Peyer's patch (tissue), 4 donors: Measurements from ENCODE around the gene SAMD10. TPM values are rescaled to one million over a fixed set of nuclear protein-coding genes. Genes with fewer than 3 reads are reported as not detected.

Experiments used
- DNase-seq, 3 donors: peaks; one replicate each; pipeline ENCODE4 v3.0.0-alpha.2; 2017 to 2019
- H3K27ac ChIP-seq, 4 donors: fragments of 200-600 bp; sonication (generic); one replicate each; pipeline ENCODE4 v1.5.1; 2016 to 2019
- H3K27me3 ChIP-seq, 2 donors: fragments of 200-600 bp; sonication (generic); one replicate each; pipeline ENCODE4 v1.5.1; 2019
- H3K36me3 ChIP-seq, 3 donors: fragments of 200-600 bp; sonication (generic); one replicate each; pipeline ENCODE4 v1.5.1; 2016 to 2019
- H3K4me1 ChIP-seq, 4 donors: fragments of 200-600 bp; sonication (generic); one replicate each; pipeline ENCODE4 v1.5.1; 2016 to 2019
- H3K4me3 ChIP-seq, 4 donors: fragments of 200-600 bp; sonication (generic); 1 replicate in 3 of 4; 2 replicates in 1 of 4; pipeline ENCODE4 v1.5.1; 2016 to 2019; ENCODE audit warnings: mild to moderate bottlenecking in 1 of 4
- H3K9me3 ChIP-seq, 4 donors: fragments of 200-600 bp; sonication (generic); one replicate each; pipeline ENCODE4 v1.5.1; 2016 to 2019; ENCODE audit warnings: mild to moderate bottlenecking in 1 of 4
- CTCF ChIP-seq, 6 experiments: fragments of 450-650 bp in 4 of 6; fragments of 200-600 bp in 2 of 6; sonication (generic) in 1 of 6; IDR thresholded peaks; one replicate each; pipeline ENCODE4 v1.5.1; 2017 to 2019; ENCODE audit warnings: antibody characterized with exemption in 6 of 6, mild to moderate bottlenecking in 3 of 6, moderate library complexity in 1 of 6
- POLR2A ChIP-seq, 2 donors: fragments of 450-650 bp; IDR thresholded peaks; one replicate each; pipeline ENCODE4 v1.5.1; 2017; ENCODE audit warnings: antibody characterized with exemption in 2 of 2, mild to moderate bottlenecking in 2 of 2, moderate library complexity in 2 of 2
- total RNA-seq, 4 donors: library from RNA; depleted of rRNA; stranded (reverse); fragments of >200 nt; gene quantifications; one replicate each; pipeline ENCODE4 v1.1.0, GENCODE V29; 2016

Gene SAMD10
- total RNA-seq, 4 donors from 2014 or later: 1.7 to 14.3 (median 11.1) TPM

DNA sequence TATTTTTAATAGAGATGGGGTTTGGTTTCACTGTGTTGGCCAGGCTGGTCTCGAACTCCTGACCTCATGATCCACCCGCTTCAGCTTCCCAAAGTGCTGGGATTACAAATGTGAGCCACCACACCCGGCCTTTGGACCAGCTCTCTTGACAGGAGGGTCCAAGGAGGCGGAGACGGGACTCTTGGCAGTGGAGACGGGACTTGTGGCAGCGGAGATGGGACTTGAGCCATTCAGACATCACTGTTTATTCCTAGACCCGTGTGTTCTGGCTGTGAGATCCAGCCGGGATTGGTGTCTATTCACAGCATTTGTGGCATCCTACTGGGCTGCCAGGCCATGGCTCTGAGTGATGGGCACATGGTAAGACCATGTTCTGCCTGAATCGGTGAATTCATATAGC lies 27.0 kb upstream of the SAMD10 start:
- no peaks in the 10 kb centered on the region for H3K4me1 ChIP-seq
- H3K36me3 ChIP-seq: peaks cover 0 to 92% (median 3%) of the 10 kb centered on the region in 3 donors
- no peak for TF ChIP-seq CTCF (IDR thresholded peaks at IDR 0.05)
- no peak for DNase-seq
- no peak overlapping the region for H3K27ac ChIP-seq
- H3K27me3 ChIP-seq: no peaks in the 10 kb centered on the region
- peaks cover 0 to 4% (median 0%) of the 10 kb centered on the region in 4 donors for H3K9me3 ChIP-seq
- H3K4me3 ChIP-seq: no peak overlapping the region

GRCh38 chr20:64005394-64005793 lies 26.0 kb upstream of the SAMD10 start:
- Histone ChIP-seq H3K4me3 (no peak overlapping the region), H3K4me1 (no peaks in the 10 kb centered on the region), H3K9me3 (peaks cover 0 to 4% (median 0%) of the 10 kb centered on the region in 4 donors), H3K27ac (no peak overlapping the region), H3K36me3 (peaks cover 0 to 92% (median 3%) of the 10 kb centered on the region in 3 donors), H3K27me3 (no peaks in the 10 kb centered on the region)
- no peak for TF ChIP-seq CTCF (IDR thresholded peaks at IDR 0.05)
- TF ChIP-seq POLR2A (IDR thresholded peaks at IDR 0.05): no peak
- no peak for DNase-seq

- TF ChIP-seq CTCF (IDR thresholded peaks at IDR 0.05) (no peak), POLR2A (IDR thresholded peaks at IDR 0.05) (no peak)
- no peak overlapping the region for H3K27ac ChIP-seq
- no peak for DNase-seq
- peaks cover 0 to 92% (median 0%) of the 10 kb centered on the region in 3 donors for H3K36me3 ChIP-seq
- no peak overlapping the region for H3K4me3 ChIP-seq
- no peaks in the 10 kb centered on the region for H3K27me3 ChIP-seq
- peaks cover 0 to 4% (median 0%) of the 10 kb centered on the region in 4 donors for H3K9me3 ChIP-seq
- H3K4me1 ChIP-seq: no peaks in the 10 kb centered on the region
Measured at GRCh38 chr20:64003960-64004725, 24.7 kb upstream of the SAMD10 start.

DNA sequence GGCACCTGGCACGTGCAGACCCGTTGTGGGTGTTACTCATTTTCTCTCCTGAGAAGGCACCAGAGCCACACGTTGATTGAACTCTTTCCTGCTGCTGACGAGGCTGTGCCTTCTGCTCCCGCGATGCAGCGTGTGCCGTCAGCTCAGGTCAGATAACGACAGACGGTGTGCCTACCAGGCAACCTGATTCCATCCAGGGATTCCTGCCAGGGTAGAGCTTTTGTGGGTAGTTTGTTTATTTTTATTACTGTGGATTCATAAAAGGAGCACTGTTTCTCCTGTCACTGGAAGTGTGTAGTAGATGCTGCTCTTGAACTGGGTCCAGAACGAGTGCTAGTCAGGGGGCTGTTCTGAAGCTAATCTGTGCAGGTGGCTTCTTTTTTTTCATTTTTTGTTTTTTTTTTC lies 22.2 kb upstream of the SAMD10 start:
- H3K36me3 ChIP-seq: peaks cover 0 to 95% (median 0%) of the 10 kb centered on the region in 3 donors
- H3K27ac ChIP-seq: no peak overlapping the region
- H3K4me1 ChIP-seq: no peaks in the 10 kb centered on the region
- DNase-seq: no peak
- H3K27me3 ChIP-seq: no peaks in the 10 kb centered on the region
- TF ChIP-seq POLR2A (IDR thresholded peaks at IDR 0.05): no peak
- TF ChIP-seq CTCF (IDR thresholded peaks at IDR 0.05): no peak
- H3K4me3 ChIP-seq: no peak overlapping the region
- no peaks in the 10 kb centered on the region for H3K9me3 ChIP-seq

GRCh38 chr20:64000906-64001305 lies 21.5 kb upstream of the SAMD10 start:
- H3K4me1 ChIP-seq: no peaks in the 10 kb centered on the region
- H3K27me3 ChIP-seq: no peaks in the 10 kb centered on the region
- peaks cover 0 to 97% (median 0%) of the 10 kb centered on the region in 3 donors for H3K36me3 ChIP-seq
- H3K9me3 ChIP-seq: no peaks in the 10 kb centered on the region
- no peak overlapping the region for H3K27ac ChIP-seq
- DNase-seq: no peak
- H3K4me3 ChIP-seq: no peak overlapping the region
- TF ChIP-seq CTCF (IDR thresholded peaks at IDR 0.05) (no peak), POLR2A (IDR thresholded peaks at IDR 0.05) (no peak)
